GM23338 (cell line): ENCODE data around the gene SOWAHB. TPM values are rescaled to one million over a fixed set of nuclear protein-coding genes. Genes with fewer than 3 reads are reported as not detected.

Source experiments
- ATAC-seq: fragments of 200-7000 bp; cut with Tn5 transposase; 3 replicates; pipeline ENCODE4 v1.9.1; 2020
- DNase-seq: peaks from one replicate; pipeline ENCODE4 v3.0.0-alpha.2; 2015; ENCODE audit warnings: low spot score
- H2AFZ ChIP-seq: fragments of 200-600 bp; sonication (generic); 2 replicates; pipeline ENCODE4 v1.8.0; 2016; ENCODE audit warnings: antibody characterized with exemption, mild to moderate bottlenecking, moderate library complexity
- H3F3A ChIP-seq: fragments of 200-600 bp; sonication (generic); replicated peaks from 2 replicates; pipeline ENCODE4 v1.8.0; 2017; ENCODE audit warnings: antibody characterized with exemption, mixed run types, low read depth
- H3K27ac ChIP-seq: fragments of 200-600 bp; sonication (generic); 2 replicates; pipeline ENCODE4 v1.6.1; 2016; ENCODE audit warnings: low read depth
- H3K27me3 ChIP-seq: fragments of 200-600 bp; sonication (generic); 2 replicates; pipeline ENCODE4 v1.8.0; 2016; ENCODE audit warnings: mild to moderate bottlenecking, mixed run types, moderate library complexity; ENCODE audit not compliant: insufficient read depth
- H3K36me3 ChIP-seq: fragments of 200-600 bp; sonication (generic); 2 replicates; pipeline ENCODE4 v1.8.0; 2016; ENCODE audit warnings: mild to moderate bottlenecking; ENCODE audit not compliant: insufficient read depth
- H3K4me1 ChIP-seq: fragments of 200-600 bp; sonication (generic); 2 replicates; pipeline ENCODE4 v1.8.0; 2016; ENCODE audit warnings: mild to moderate bottlenecking, moderate library complexity; ENCODE audit not compliant: insufficient read depth
- H3K4me2 ChIP-seq: fragments of 200-600 bp; sonication (generic); 2 replicates; pipeline ENCODE4 v1.7.1; 2017; ENCODE audit warnings: mixed run types
- H3K4me3 ChIP-seq: fragments of 200-600 bp; sonication (generic); 2 replicates; pipeline ENCODE4 v1.6.1; 2016; ENCODE audit warnings: mixed run types
- H3K79me2 ChIP-seq: fragments of 200-600 bp; sonication (generic); replicated peaks from 2 replicates; pipeline ENCODE4 v1.8.0; 2017; ENCODE audit warnings: mild to moderate bottlenecking; ENCODE audit not compliant: insufficient read depth
- H3K9me2 ChIP-seq: fragments of 200-600 bp; sonication (generic); 2 replicates; pipeline ENCODE4 v1.8.0; 2017; ENCODE audit not compliant: insufficient read depth
- H4K20me1 ChIP-seq: fragments of 200-600 bp; sonication (generic); replicated peaks from 2 replicates; pipeline ENCODE4 v1.8.0; 2017; ENCODE audit warnings: mild to moderate bottlenecking; ENCODE audit not compliant: insufficient read depth
- H3K27ac Mint-ChIP-seq: 2 replicates; pipeline ENCODE4 v1.8.0; 2020; ENCODE audit warnings: inconsistent platforms, mild to moderate bottlenecking, moderate library complexity, mixed read lengths
- H3K27me3 Mint-ChIP-seq: 3 replicates; pipeline ENCODE4 v1.8.0; 2022; ENCODE audit warnings: low read depth, mild to moderate bottlenecking, moderate library complexity, mixed read lengths, inconsistent platforms; ENCODE audit not compliant: insufficient read depth, poor library complexity
- H3K36me3 Mint-ChIP-seq: 3 replicates; pipeline ENCODE4 v1.8.0; 2021; ENCODE audit warnings: low read depth, mild to moderate bottlenecking, inconsistent platforms, moderate library complexity, mixed read lengths
- H3K4me1 Mint-ChIP-seq: 3 replicates; pipeline ENCODE4 v1.8.0; 2020; ENCODE audit warnings: mild to moderate bottlenecking, inconsistent platforms, mixed read lengths
- H3K4me3 Mint-ChIP-seq: 3 replicates; pipeline ENCODE4 v1.8.0; 2021; ENCODE audit warnings: moderate library complexity, mild to moderate bottlenecking, inconsistent platforms, mixed read lengths
- H3K9me3 Mint-ChIP-seq: 3 replicates; pipeline ENCODE4 v1.8.0; 2020; ENCODE audit warnings: moderate library complexity, mild to moderate bottlenecking, inconsistent platforms, mixed read lengths
- CREB1 ChIP-seq: fragments of 250-450 bp; sonication (Bioruptor Pico); IDR thresholded peaks from 2 replicates; pipeline ENCODE4 v1.5.0; 2020; ENCODE audit warnings: low read depth, mild to moderate bottlenecking, moderate library complexity
- EZH2 ChIP-seq: fragments of 200-600 bp; sonication (generic); IDR thresholded peaks from one replicate; pipeline ENCODE4 v1.8.0; 2017; ENCODE audit warnings: antibody characterized with exemption, mild to moderate bottlenecking, low read depth; ENCODE audit not compliant: unreplicated experiment
- EZH2phosphoT487 ChIP-seq: fragments of 200-600 bp; sonication (generic); IDR thresholded peaks from one replicate; pipeline ENCODE4 v1.8.1; 2018; ENCODE audit warnings: antibody characterized with exemption; ENCODE audit not compliant: unreplicated experiment
- JUNB ChIP-seq: IDR thresholded peaks from one replicate; pipeline ENCODE4 v1.6.1; 2016; ENCODE audit warnings: antibody characterized with exemption; ENCODE audit not compliant: unreplicated experiment
- NANOG ChIP-seq: IDR thresholded peaks from 2 replicates; pipeline ENCODE4 v1.6.1; 2016; ENCODE audit warnings: antibody characterized with exemption, borderline replicate concordance
- POLR2AphosphoS5 ChIP-seq: IDR thresholded peaks from 2 replicates; pipeline ENCODE4 v1.6.1; 2016; ENCODE audit warnings: antibody characterized with exemption, low read depth
- STAT1 ChIP-seq: IDR thresholded peaks from one replicate; pipeline ENCODE4 v1.6.1; 2016; ENCODE audit warnings: antibody characterized with exemption; ENCODE audit not compliant: unreplicated experiment
- ZNF114 ChIP-seq: fragments of 250-450 bp; sonication (Bioruptor Pico); IDR thresholded peaks from 2 replicates; pipeline ENCODE4 v1.5.0; 2020; ENCODE audit warnings: mild to moderate bottlenecking, moderate library complexity
- ZNF331 ChIP-seq: fragments of 250-450 bp; sonication (Bioruptor Pico); IDR thresholded peaks from 2 replicates; pipeline ENCODE4 v1.5.0; 2020; ENCODE audit warnings: low read depth, mild to moderate bottlenecking, moderate library complexity
- polyA plus RNA-seq: library from polyadenylated mRNA; unstranded; fragments of >200 nt; fragmentation: Nextera tagmentation; extraction: Ambion mirVana; gene quantifications from 2 replicates; pipeline ENCODE4 v1.2.1, GENCODE V29; 2016
- total RNA-seq: library from RNA; depleted of rRNA; stranded (reverse); fragments of >200 nt; shearing (Covaris generic); gene quantifications from 2 replicates; pipeline ENCODE4 v1.2.3, GENCODE V29; 2014
- TF ChIP-seq, protein P1 (sequence below): fragments of 250-450 bp; sonication (Bioruptor Pico); IDR thresholded peaks from 2 replicates; pipeline ENCODE4 v1.5.0; 2020; ENCODE audit warnings: mild to moderate bottlenecking, moderate library complexity
- TF ChIP-seq, protein P2 (sequence below), 2 experiments: fragments of 200-600 bp in 1 of 2; sonication (generic) in 1 of 2; conservative IDR thresholded peaks; 2 replicates each; pipeline versions ENCODE4 v1.5.1 to v1.6.1; 2016 to 2017; ENCODE audit warnings: antibody characterized with exemption in 2 of 2, low read depth in 2 of 2, mild to moderate bottlenecking in 2 of 2, moderate library complexity in 1 of 2
- TF ChIP-seq, protein P3 (sequence below): IDR thresholded peaks from one replicate; pipeline ENCODE4 v1.6.1; 2018; ENCODE audit warnings: antibody characterized with exemption; ENCODE audit not compliant: unreplicated experiment
- TF ChIP-seq, protein P4 (sequence below): IDR thresholded peaks from 2 replicates; pipeline ENCODE4 v1.6.1; 2016; ENCODE audit warnings: antibody characterized with exemption

Gene SOWAHB
- total and polyA plus RNA-seq, 2 experiments from 2014 or later: 0.08 to 2.8 TPM

DNA sequence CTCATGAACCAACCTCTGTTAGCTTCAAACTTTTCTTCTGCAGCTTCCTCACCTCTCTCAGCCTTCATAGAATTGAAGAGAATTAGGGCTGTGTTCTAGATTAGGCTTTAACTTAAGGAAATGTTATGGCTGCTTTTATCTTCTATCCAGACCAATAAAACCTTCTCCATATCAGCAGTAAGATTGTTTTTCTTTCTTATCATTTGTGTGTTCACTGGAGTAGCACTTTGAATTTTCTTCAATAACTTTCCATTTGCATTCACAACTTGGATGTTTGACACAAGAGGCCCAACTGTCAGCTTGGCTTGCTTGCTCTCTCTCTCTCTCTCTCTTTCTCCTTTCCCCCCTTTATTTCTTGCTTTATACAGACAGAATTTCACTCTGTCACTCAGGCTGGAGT, 22.8 kb upstream of the SOWAHB start:
- H3K4me1 ChIP-seq: no peaks in the 10 kb centered on the region
- ATAC-seq (no peak), DNase-seq (no peak)
- TF ChIP-seq STAT1 (no peak), EZH2 (no peak), EZH2phosphoT487 (no peak), POLR2AphosphoS5 (no peak), NANOG (no peak), ZNF114 (no peak), JUNB (no peak), CREB1 (CRISPR knock-in tag) (no peak), ZNF331 (CRISPR knock-in tag) (no peak)
- TF ChIP-seq, protein P1, sequence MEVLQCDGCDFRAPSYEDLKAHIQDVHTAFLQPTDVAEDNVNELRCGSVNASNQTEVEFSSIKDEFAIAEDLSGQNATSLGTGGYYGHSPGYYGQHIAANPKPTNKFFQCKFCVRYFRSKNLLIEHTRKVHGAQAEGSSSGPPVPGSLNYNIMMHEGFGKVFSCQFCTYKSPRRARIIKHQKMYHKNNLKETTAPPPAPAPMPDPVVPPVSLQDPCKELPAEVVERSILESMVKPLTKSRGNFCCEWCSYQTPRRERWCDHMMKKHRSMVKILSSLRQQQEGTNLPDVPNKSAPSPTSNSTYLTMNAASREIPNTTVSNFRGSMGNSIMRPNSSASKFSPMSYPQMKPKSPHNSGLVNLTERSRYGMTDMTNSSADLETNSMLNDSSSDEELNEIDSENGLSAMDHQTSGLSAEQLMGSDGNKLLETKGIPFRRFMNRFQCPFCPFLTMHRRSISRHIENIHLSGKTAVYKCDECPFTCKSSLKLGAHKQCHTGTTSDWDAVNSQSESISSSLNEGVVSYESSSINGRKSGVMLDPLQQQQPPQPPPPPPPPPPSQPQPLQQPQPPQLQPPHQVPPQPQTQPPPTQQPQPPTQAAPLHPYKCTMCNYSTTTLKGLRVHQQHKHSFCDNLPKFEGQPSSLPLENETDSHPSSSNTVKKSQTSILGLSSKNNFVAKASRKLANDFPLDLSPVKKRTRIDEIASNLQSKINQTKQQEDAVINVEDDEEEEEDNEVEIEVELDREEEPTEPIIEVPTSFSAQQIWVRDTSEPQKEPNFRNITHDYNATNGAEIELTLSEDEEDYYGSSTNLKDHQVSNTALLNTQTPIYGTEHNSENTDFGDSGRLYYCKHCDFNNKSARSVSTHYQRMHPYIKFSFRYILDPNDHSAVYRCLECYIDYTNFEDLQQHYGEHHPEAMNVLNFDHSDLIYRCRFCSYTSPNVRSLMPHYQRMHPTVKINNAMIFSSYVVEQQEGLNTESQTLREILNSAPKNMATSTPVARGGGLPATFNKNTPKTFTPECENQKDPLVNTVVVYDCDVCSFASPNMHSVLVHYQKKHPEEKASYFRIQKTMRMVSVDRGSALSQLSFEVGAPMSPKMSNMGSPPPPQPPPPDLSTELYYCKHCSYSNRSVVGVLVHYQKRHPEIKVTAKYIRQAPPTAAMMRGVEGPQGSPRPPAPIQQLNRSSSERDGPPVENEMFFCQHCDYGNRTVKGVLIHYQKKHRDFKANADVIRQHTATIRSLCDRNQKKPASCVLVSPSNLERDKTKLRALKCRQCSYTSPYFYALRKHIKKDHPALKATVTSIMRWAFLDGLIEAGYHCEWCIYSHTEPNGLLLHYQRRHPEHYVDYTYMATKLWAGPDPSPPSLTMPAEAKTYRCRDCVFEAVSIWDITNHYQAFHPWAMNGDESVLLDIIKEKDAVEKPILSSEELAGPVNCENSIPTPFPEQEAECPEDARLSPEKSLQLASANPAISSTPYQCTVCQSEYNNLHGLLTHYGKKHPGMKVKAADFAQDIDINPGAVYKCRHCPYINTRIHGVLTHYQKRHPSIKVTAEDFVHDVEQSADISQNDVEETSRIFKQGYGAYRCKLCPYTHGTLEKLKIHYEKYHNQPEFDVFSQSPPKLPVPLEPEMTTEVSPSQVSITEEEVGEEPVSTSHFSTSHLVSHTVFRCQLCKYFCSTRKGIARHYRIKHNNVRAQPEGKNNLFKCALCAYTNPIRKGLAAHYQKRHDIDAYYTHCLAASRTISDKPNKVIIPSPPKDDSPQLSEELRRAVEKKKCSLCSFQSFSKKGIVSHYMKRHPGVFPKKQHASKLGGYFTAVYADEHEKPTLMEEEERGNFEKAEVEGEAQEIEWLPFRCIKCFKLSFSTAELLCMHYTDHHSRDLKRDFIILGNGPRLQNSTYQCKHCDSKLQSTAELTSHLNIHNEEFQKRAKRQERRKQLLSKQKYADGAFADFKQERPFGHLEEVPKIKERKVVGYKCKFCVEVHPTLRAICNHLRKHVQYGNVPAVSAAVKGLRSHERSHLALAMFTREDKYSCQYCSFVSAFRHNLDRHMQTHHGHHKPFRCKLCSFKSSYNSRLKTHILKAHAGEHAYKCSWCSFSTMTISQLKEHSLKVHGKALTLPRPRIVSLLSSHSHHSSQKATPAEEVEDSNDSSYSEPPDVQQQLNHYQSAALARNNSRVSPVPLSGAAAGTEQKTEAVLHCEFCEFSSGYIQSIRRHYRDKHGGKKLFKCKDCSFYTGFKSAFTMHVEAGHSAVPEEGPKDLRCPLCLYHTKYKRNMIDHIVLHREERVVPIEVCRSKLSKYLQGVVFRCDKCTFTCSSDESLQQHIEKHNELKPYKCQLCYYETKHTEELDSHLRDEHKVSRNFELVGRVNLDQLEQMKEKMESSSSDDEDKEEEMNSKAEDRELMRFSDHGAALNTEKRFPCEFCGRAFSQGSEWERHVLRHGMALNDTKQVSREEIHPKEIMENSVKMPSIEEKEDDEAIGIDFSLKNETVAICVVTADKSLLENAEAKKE: no peak
- TF ChIP-seq, protein P2, sequence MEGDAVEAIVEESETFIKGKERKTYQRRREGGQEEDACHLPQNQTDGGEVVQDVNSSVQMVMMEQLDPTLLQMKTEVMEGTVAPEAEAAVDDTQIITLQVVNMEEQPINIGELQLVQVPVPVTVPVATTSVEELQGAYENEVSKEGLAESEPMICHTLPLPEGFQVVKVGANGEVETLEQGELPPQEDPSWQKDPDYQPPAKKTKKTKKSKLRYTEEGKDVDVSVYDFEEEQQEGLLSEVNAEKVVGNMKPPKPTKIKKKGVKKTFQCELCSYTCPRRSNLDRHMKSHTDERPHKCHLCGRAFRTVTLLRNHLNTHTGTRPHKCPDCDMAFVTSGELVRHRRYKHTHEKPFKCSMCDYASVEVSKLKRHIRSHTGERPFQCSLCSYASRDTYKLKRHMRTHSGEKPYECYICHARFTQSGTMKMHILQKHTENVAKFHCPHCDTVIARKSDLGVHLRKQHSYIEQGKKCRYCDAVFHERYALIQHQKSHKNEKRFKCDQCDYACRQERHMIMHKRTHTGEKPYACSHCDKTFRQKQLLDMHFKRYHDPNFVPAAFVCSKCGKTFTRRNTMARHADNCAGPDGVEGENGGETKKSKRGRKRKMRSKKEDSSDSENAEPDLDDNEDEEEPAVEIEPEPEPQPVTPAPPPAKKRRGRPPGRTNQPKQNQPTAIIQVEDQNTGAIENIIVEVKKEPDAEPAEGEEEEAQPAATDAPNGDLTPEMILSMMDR (conservative IDR thresholded peaks at IDR 0.05; ENCODE audit: low read depth in 2 of 2): no peak
- TF ChIP-seq, protein P3, sequence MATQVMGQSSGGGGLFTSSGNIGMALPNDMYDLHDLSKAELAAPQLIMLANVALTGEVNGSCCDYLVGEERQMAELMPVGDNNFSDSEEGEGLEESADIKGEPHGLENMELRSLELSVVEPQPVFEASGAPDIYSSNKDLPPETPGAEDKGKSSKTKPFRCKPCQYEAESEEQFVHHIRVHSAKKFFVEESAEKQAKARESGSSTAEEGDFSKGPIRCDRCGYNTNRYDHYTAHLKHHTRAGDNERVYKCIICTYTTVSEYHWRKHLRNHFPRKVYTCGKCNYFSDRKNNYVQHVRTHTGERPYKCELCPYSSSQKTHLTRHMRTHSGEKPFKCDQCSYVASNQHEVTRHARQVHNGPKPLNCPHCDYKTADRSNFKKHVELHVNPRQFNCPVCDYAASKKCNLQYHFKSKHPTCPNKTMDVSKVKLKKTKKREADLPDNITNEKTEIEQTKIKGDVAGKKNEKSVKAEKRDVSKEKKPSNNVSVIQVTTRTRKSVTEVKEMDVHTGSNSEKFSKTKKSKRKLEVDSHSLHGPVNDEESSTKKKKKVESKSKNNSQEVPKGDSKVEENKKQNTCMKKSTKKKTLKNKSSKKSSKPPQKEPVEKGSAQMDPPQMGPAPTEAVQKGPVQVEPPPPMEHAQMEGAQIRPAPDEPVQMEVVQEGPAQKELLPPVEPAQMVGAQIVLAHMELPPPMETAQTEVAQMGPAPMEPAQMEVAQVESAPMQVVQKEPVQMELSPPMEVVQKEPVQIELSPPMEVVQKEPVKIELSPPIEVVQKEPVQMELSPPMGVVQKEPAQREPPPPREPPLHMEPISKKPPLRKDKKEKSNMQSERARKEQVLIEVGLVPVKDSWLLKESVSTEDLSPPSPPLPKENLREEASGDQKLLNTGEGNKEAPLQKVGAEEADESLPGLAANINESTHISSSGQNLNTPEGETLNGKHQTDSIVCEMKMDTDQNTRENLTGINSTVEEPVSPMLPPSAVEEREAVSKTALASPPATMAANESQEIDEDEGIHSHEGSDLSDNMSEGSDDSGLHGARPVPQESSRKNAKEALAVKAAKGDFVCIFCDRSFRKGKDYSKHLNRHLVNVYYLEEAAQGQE: no peak
- TF ChIP-seq, protein P4, sequence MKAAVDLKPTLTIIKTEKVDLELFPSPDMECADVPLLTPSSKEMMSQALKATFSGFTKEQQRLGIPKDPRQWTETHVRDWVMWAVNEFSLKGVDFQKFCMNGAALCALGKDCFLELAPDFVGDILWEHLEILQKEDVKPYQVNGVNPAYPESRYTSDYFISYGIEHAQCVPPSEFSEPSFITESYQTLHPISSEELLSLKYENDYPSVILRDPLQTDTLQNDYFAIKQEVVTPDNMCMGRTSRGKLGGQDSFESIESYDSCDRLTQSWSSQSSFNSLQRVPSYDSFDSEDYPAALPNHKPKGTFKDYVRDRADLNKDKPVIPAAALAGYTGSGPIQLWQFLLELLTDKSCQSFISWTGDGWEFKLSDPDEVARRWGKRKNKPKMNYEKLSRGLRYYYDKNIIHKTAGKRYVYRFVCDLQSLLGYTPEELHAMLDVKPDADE: no peak
- no peaks in the 10 kb centered on the region for H3K27me3 Mint-ChIP-seq
- no peak overlapping the region for H3K4me3 ChIP-seq
- H3K9me3 Mint-ChIP-seq: peaks cover 13% of the 10 kb centered on the region; the same call in 2 of the 3 replicates
- no peak overlapping the region for H3K27ac ChIP-seq
- H3K4me2 ChIP-seq: no peak overlapping the region
- H2AFZ ChIP-seq: no peak overlapping the region
- no peaks in the 10 kb centered on the region for H3K79me2 ChIP-seq
- peaks cover 4% of the 10 kb centered on the region; the same call in 2 of the 3 replicates for H3K4me1 Mint-ChIP-seq
- no peaks in the 10 kb centered on the region for H3K36me3 ChIP-seq
- no peaks in the 10 kb centered on the region for H3F3A ChIP-seq
- H3K4me3 Mint-ChIP-seq: no peak overlapping the region
- H4K20me1 ChIP-seq: no peaks in the 10 kb centered on the region
- no peaks in the 10 kb centered on the region; the same call in 1 of the 2 replicates for H3K9me2 ChIP-seq
- H3K36me3 Mint-ChIP-seq: peaks cover 8% of the 10 kb centered on the region; the same call in 2 of the 3 replicates
- H3K27me3 ChIP-seq: no peaks in the 10 kb centered on the region
- H3K27ac Mint-ChIP-seq: no peak overlapping the region
